ENCODE data around the gene IL1RAP. TPM values are rescaled to one million over a fixed set of nuclear protein-coding genes. Genes with fewer than 3 reads are reported as not detected.

IL1RAP gene
- total RNA-seq, 4 donors from 2014 or later: 4.5 to 13.9 (median 5.2) TPM

DNA sequence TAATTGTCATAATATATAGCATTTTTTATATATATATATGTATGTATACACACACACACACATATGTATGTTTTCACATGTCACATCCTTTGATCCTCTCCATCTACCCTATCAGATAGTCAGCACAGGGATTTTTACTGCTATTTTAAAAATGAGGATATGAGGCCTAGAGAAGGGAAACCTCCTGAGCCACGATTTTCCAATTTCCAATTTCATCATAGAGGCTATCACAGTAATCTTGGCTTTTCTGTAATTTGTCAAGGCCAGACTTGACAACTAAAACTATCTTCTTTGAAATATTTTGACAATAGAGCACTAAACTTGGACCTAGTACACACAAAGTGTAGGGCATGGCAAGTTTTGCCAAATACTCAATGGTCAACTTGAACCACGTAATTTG, 42.5 kb downstream of the IL1RAP start:
- peaks cover 0 to 4% (median 0%) of the 10 kb centered on the region in 4 donors for H3K36me3 ChIP-seq
- intact Hi-C loops (cut with DNase I): no loop called here

DNA sequence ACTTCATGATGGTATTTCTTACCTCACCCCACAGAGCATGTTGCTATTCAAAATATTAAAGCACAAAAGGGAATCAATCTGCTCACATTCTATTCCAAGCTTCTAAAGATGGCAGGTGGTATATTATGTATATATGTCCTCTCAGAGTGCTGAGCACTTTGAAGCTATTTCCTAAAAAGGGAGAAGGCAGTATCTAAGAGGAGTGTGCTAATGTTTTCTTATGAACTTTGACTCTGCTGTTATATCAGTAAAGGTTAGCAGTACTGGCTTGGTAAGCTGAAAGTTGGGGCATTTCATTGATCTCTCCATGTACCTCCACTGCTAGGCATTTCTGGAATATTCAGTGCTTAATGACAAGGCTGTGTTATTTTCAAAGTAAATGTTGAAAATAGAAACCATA, 43.4 kb downstream of the IL1RAP start:
- TF ChIP-seq POLR2A (IDR thresholded peaks at IDR 0.05; ENCODE audit: low read depth): no peak
- TF ChIP-seq, protein P1, sequence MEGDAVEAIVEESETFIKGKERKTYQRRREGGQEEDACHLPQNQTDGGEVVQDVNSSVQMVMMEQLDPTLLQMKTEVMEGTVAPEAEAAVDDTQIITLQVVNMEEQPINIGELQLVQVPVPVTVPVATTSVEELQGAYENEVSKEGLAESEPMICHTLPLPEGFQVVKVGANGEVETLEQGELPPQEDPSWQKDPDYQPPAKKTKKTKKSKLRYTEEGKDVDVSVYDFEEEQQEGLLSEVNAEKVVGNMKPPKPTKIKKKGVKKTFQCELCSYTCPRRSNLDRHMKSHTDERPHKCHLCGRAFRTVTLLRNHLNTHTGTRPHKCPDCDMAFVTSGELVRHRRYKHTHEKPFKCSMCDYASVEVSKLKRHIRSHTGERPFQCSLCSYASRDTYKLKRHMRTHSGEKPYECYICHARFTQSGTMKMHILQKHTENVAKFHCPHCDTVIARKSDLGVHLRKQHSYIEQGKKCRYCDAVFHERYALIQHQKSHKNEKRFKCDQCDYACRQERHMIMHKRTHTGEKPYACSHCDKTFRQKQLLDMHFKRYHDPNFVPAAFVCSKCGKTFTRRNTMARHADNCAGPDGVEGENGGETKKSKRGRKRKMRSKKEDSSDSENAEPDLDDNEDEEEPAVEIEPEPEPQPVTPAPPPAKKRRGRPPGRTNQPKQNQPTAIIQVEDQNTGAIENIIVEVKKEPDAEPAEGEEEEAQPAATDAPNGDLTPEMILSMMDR (IDR thresholded peaks at IDR 0.05): no peak
- TF ChIP-seq POLR2AphosphoS5 (IDR thresholded peaks at IDR 0.05): no peak
- no peak for TF ChIP-seq EP300 (IDR thresholded peaks at IDR 0.05)
- no peak overlapping the region for H3K27ac ChIP-seq (replicated peaks in 1 of 4)
- H3K36me3 ChIP-seq: peaks cover 0 to 4% (median 0%) of the 10 kb centered on the region in 4 donors
- DNase-seq (ENCODE audit: extremely low spot score): no peak
- intact Hi-C loops (cut with DNase I): no loop called here
- no peaks in the 10 kb centered on the region for H3K4me1 ChIP-seq
- no peaks in the 10 kb centered on the region for H3K9me3 ChIP-seq
- H3K4me3 ChIP-seq: no peak overlapping the region
- no peaks in the 10 kb centered on the region for H3K27me3 ChIP-seq

More for the DNA sequence above, 42.5 kb downstream of the IL1RAP start:
- DNase-seq (ENCODE audit: extremely low spot score): no peak
- H3K4me3 ChIP-seq: no peak overlapping the region
- H3K4me1 ChIP-seq: no peaks in the 10 kb centered on the region
- WGBS: 81% methylated on average over 2 of the region's 2 CpGs
- no peak for TF ChIP-seq POLR2A (IDR thresholded peaks at IDR 0.05; ENCODE audit: low read depth)
- TF ChIP-seq POLR2AphosphoS5 (IDR thresholded peaks at IDR 0.05): no peak
- TF ChIP-seq, protein P1 (IDR thresholded peaks at IDR 0.05): no peak
- no peaks in the 10 kb centered on the region for H3K9me3 ChIP-seq
- no peaks in the 10 kb centered on the region for H3K27me3 ChIP-seq
- H3K27ac ChIP-seq (replicated peaks in 1 of 4): no peak overlapping the region

DNA sequence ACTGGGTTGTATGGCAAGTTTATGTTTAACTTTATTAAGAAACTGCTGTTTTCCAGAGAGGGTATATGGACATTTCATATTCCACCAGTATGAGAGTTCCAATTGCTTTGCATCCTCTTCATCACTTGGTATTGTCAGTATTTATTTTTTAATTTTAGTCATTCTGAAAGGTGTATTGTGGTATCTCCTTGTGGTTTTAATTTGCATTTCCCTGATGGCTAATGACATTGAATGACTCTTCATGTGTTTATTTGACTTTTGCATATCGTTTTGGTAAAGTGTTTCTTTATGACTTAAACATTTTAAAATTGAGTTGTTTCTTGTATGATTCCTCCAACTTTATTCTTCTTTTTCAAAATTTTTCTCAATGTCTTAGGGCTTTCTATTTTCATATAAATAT, 44.4 kb downstream of the IL1RAP start:
- no peak overlapping the region for H3K4me3 ChIP-seq
- no peak for DNase-seq (ENCODE audit: extremely low spot score)
- peaks cover 0 to 4% (median 0%) of the 10 kb centered on the region in 4 donors for H3K36me3 ChIP-seq
- intact Hi-C loops (cut with DNase I): no loop called here
- no peaks in the 10 kb centered on the region for H3K9me3 ChIP-seq
- TF ChIP-seq POLR2A (IDR thresholded peaks at IDR 0.05; ENCODE audit: low read depth) (no peak), POLR2AphosphoS5 (IDR thresholded peaks at IDR 0.05) (no peak), EP300 (IDR thresholded peaks at IDR 0.05) (no peak)
- TF ChIP-seq, protein P1 (IDR thresholded peaks at IDR 0.05): no peak
- H3K4me1 ChIP-seq: no peaks in the 10 kb centered on the region
- no peak overlapping the region for H3K27ac ChIP-seq (replicated peaks in 1 of 4)
- H3K27me3 ChIP-seq: no peaks in the 10 kb centered on the region
- WGBS: 90% methylated on average over 1 of the region's 1 CpG

DNA sequence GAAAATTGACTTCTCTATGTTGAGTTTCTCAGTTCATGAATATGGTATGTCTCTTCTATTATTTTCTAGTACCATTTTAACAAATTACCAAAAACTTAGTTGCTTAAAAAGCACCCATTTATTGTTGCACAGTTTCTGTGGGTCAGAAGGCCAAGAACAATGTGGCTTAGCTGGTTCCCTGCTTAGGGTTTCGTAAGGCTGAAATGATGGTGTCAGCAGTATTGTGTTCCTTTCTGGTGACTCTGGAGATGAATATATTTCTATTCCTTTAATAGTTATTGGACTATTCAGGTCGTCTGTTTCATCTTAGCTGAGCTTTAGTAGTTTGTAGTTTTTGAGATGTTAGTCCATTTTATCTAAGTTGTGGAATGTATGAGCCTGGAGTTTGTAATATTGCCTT, 44.9 kb downstream of the IL1RAP start:
- no peak overlapping the region for H3K4me3 ChIP-seq
- no peak overlapping the region for H3K27ac ChIP-seq (replicated peaks in 1 of 4)
- H3K9me3 ChIP-seq: no peaks in the 10 kb centered on the region
- DNase-seq (ENCODE audit: extremely low spot score): no peak
- intact Hi-C loops (cut with DNase I): no loop called here
- 73% methylated on average over 2 of the region's 2 CpGs for WGBS
- H3K36me3 ChIP-seq: peaks cover 0 to 4% (median 0%) of the 10 kb centered on the region in 4 donors
- no peaks in the 10 kb centered on the region for H3K27me3 ChIP-seq
- H3K4me1 ChIP-seq: no peaks in the 10 kb centered on the region
- TF ChIP-seq POLR2A (IDR thresholded peaks at IDR 0.05; ENCODE audit: low read depth) (no peak), POLR2AphosphoS5 (IDR thresholded peaks at IDR 0.05) (no peak), EP300 (IDR thresholded peaks at IDR 0.05) (no peak)
- TF ChIP-seq, protein P1 (IDR thresholded peaks at IDR 0.05): no peak

Data from esophagus muscularis mucosa (tissue), 4 donors.